GM23338 (cell line): ENCODE results near the gene APOL2. TPM values are rescaled to one million over a fixed set of nuclear protein-coding genes. Genes with fewer than 3 reads are reported as not detected.

ENCODE experiments used
- ATAC-seq: fragments of 200-7000 bp; cut with Tn5 transposase; 3 replicates; pipeline ENCODE4 v1.9.1; 2020
- DNase-seq: peaks from one replicate; pipeline ENCODE4 v3.0.0-alpha.2; 2015; ENCODE audit warnings: low spot score
- H2AFZ ChIP-seq: fragments of 200-600 bp; sonication (generic); 2 replicates; pipeline ENCODE4 v1.8.0; 2016; ENCODE audit warnings: antibody characterized with exemption, mild to moderate bottlenecking, moderate library complexity
- H3F3A ChIP-seq: fragments of 200-600 bp; sonication (generic); replicated peaks from 2 replicates; pipeline ENCODE4 v1.8.0; 2017; ENCODE audit warnings: antibody characterized with exemption, mixed run types, low read depth
- H3K27ac ChIP-seq: fragments of 200-600 bp; sonication (generic); 2 replicates; pipeline ENCODE4 v1.6.1; 2016; ENCODE audit warnings: low read depth
- H3K27me3 ChIP-seq: fragments of 200-600 bp; sonication (generic); 2 replicates; pipeline ENCODE4 v1.8.0; 2016; ENCODE audit warnings: mild to moderate bottlenecking, mixed run types, moderate library complexity; ENCODE audit not compliant: insufficient read depth
- H3K36me3 ChIP-seq: fragments of 200-600 bp; sonication (generic); 2 replicates; pipeline ENCODE4 v1.8.0; 2016; ENCODE audit warnings: mild to moderate bottlenecking; ENCODE audit not compliant: insufficient read depth
- H3K4me1 ChIP-seq: fragments of 200-600 bp; sonication (generic); 2 replicates; pipeline ENCODE4 v1.8.0; 2016; ENCODE audit warnings: mild to moderate bottlenecking, moderate library complexity; ENCODE audit not compliant: insufficient read depth
- H3K4me2 ChIP-seq: fragments of 200-600 bp; sonication (generic); 2 replicates; pipeline ENCODE4 v1.7.1; 2017; ENCODE audit warnings: mixed run types
- H3K4me3 ChIP-seq: fragments of 200-600 bp; sonication (generic); 2 replicates; pipeline ENCODE4 v1.6.1; 2016; ENCODE audit warnings: mixed run types
- H3K79me2 ChIP-seq: fragments of 200-600 bp; sonication (generic); replicated peaks from 2 replicates; pipeline ENCODE4 v1.8.0; 2017; ENCODE audit warnings: mild to moderate bottlenecking; ENCODE audit not compliant: insufficient read depth
- H3K9me2 ChIP-seq: fragments of 200-600 bp; sonication (generic); 2 replicates; pipeline ENCODE4 v1.8.0; 2017; ENCODE audit not compliant: insufficient read depth
- H4K20me1 ChIP-seq: fragments of 200-600 bp; sonication (generic); replicated peaks from 2 replicates; pipeline ENCODE4 v1.8.0; 2017; ENCODE audit warnings: mild to moderate bottlenecking; ENCODE audit not compliant: insufficient read depth
- H3K27ac Mint-ChIP-seq: 2 replicates; pipeline ENCODE4 v1.8.0; 2020; ENCODE audit warnings: inconsistent platforms, mild to moderate bottlenecking, moderate library complexity, mixed read lengths
- H3K27me3 Mint-ChIP-seq: 3 replicates; pipeline ENCODE4 v1.8.0; 2022; ENCODE audit warnings: low read depth, mild to moderate bottlenecking, moderate library complexity, mixed read lengths, inconsistent platforms; ENCODE audit not compliant: insufficient read depth, poor library complexity
- H3K36me3 Mint-ChIP-seq: 3 replicates; pipeline ENCODE4 v1.8.0; 2021; ENCODE audit warnings: low read depth, mild to moderate bottlenecking, inconsistent platforms, moderate library complexity, mixed read lengths
- H3K4me1 Mint-ChIP-seq: 3 replicates; pipeline ENCODE4 v1.8.0; 2020; ENCODE audit warnings: mild to moderate bottlenecking, inconsistent platforms, mixed read lengths
- H3K4me3 Mint-ChIP-seq: 3 replicates; pipeline ENCODE4 v1.8.0; 2021; ENCODE audit warnings: moderate library complexity, mild to moderate bottlenecking, inconsistent platforms, mixed read lengths
- H3K9me3 Mint-ChIP-seq: 3 replicates; pipeline ENCODE4 v1.8.0; 2020; ENCODE audit warnings: moderate library complexity, mild to moderate bottlenecking, inconsistent platforms, mixed read lengths
- CREB1 ChIP-seq: fragments of 250-450 bp; sonication (Bioruptor Pico); IDR thresholded peaks from 2 replicates; pipeline ENCODE4 v1.5.0; 2020; ENCODE audit warnings: low read depth, mild to moderate bottlenecking, moderate library complexity
- EZH2 ChIP-seq: fragments of 200-600 bp; sonication (generic); IDR thresholded peaks from one replicate; pipeline ENCODE4 v1.8.0; 2017; ENCODE audit warnings: antibody characterized with exemption, mild to moderate bottlenecking, low read depth; ENCODE audit not compliant: unreplicated experiment
- EZH2phosphoT487 ChIP-seq: fragments of 200-600 bp; sonication (generic); IDR thresholded peaks from one replicate; pipeline ENCODE4 v1.8.1; 2018; ENCODE audit warnings: antibody characterized with exemption; ENCODE audit not compliant: unreplicated experiment
- JUNB ChIP-seq: IDR thresholded peaks from one replicate; pipeline ENCODE4 v1.6.1; 2016; ENCODE audit warnings: antibody characterized with exemption; ENCODE audit not compliant: unreplicated experiment
- NANOG ChIP-seq: IDR thresholded peaks from 2 replicates; pipeline ENCODE4 v1.6.1; 2016; ENCODE audit warnings: antibody characterized with exemption, borderline replicate concordance
- POLR2AphosphoS5 ChIP-seq: IDR thresholded peaks from 2 replicates; pipeline ENCODE4 v1.6.1; 2016; ENCODE audit warnings: antibody characterized with exemption, low read depth
- STAT1 ChIP-seq: IDR thresholded peaks from one replicate; pipeline ENCODE4 v1.6.1; 2016; ENCODE audit warnings: antibody characterized with exemption; ENCODE audit not compliant: unreplicated experiment
- ZNF114 ChIP-seq: fragments of 250-450 bp; sonication (Bioruptor Pico); IDR thresholded peaks from 2 replicates; pipeline ENCODE4 v1.5.0; 2020; ENCODE audit warnings: mild to moderate bottlenecking, moderate library complexity
- ZNF331 ChIP-seq: fragments of 250-450 bp; sonication (Bioruptor Pico); IDR thresholded peaks from 2 replicates; pipeline ENCODE4 v1.5.0; 2020; ENCODE audit warnings: low read depth, mild to moderate bottlenecking, moderate library complexity
- polyA plus RNA-seq: library from polyadenylated mRNA; unstranded; fragments of >200 nt; fragmentation: Nextera tagmentation; extraction: Ambion mirVana; gene quantifications from 2 replicates; pipeline ENCODE4 v1.2.1, GENCODE V29; 2016
- total RNA-seq: library from RNA; depleted of rRNA; stranded (reverse); fragments of >200 nt; shearing (Covaris generic); gene quantifications from 2 replicates; pipeline ENCODE4 v1.2.3, GENCODE V29; 2014
- TF ChIP-seq, protein P1 (sequence below), 2 experiments: fragments of 200-600 bp in 1 of 2; sonication (generic) in 1 of 2; conservative IDR thresholded peaks; 2 replicates each; pipeline versions ENCODE4 v1.5.1 to v1.6.1; 2016 to 2017; ENCODE audit warnings: antibody characterized with exemption in 2 of 2, low read depth in 2 of 2, mild to moderate bottlenecking in 2 of 2, moderate library complexity in 1 of 2
- TF ChIP-seq, protein P2 (sequence below): IDR thresholded peaks from one replicate; pipeline ENCODE4 v1.6.1; 2018; ENCODE audit warnings: antibody characterized with exemption; ENCODE audit not compliant: unreplicated experiment
- TF ChIP-seq, protein P3 (sequence below): fragments of 250-450 bp; sonication (Bioruptor Pico); IDR thresholded peaks from 2 replicates; pipeline ENCODE4 v1.5.0; 2020; ENCODE audit warnings: mild to moderate bottlenecking, moderate library complexity
- TF ChIP-seq, protein P4 (sequence below): IDR thresholded peaks from 2 replicates; pipeline ENCODE4 v1.6.1; 2016; ENCODE audit warnings: antibody characterized with exemption

APOL2 gene
- total and polyA plus RNA-seq, 2 experiments from 2014 or later: 5.5 to 10.4 TPM

DNA sequence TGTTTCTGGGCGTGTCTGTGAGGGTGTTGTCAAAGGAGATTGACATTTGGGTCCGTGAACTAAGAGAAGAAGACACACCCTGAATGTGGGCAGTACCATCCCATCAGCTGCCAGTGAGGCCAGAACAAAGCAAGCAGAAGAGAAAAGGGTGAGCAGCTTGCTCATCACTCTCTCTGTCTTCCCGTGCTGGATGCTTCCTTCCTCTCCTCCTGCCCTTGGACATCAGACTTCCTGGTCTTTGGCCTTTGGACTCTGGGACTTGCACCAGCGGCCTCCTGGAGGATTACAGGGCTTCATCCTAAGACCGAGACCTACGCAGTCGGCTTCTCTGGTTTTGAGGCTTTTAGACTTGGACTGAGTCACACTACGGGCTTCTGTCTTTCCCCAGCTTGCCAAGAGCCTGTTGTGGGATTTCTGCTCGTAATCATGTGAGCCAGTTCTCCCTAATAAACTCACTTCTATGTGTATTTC lies 18.8 kb downstream of the APOL2 start:
- H3K4me3 ChIP-seq: no peak overlapping the region
- H3K27ac Mint-ChIP-seq: no peak overlapping the region

More for the DNA sequence above, 18.8 kb downstream of the APOL2 start:
- Mint-ChIP-seq H3K4me1 (peaks cover 5% of the 10 kb centered on the region; the same call in 2 of the 3 replicates), H3K27me3 (peaks cover 10% of the 10 kb centered on the region), H3K9me3 (no peaks in the 10 kb centered on the region), H3K36me3 (0 out of 3 replicates have a peak, but pooled peaks cover 2% of the 10 kb centered on the region), H3K4me3 (no peak overlapping the region)
- TF ChIP-seq STAT1 (no peak), JUNB (no peak), EZH2phosphoT487 (no peak), POLR2AphosphoS5 (no peak), ZNF114 (CRISPR knock-in tag) (no peak), ZNF331 (CRISPR knock-in tag) (no peak), NANOG (no peak), EZH2 (no peak), CREB1 (CRISPR knock-in tag) (no peak)
- TF ChIP-seq, protein P1, sequence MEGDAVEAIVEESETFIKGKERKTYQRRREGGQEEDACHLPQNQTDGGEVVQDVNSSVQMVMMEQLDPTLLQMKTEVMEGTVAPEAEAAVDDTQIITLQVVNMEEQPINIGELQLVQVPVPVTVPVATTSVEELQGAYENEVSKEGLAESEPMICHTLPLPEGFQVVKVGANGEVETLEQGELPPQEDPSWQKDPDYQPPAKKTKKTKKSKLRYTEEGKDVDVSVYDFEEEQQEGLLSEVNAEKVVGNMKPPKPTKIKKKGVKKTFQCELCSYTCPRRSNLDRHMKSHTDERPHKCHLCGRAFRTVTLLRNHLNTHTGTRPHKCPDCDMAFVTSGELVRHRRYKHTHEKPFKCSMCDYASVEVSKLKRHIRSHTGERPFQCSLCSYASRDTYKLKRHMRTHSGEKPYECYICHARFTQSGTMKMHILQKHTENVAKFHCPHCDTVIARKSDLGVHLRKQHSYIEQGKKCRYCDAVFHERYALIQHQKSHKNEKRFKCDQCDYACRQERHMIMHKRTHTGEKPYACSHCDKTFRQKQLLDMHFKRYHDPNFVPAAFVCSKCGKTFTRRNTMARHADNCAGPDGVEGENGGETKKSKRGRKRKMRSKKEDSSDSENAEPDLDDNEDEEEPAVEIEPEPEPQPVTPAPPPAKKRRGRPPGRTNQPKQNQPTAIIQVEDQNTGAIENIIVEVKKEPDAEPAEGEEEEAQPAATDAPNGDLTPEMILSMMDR (conservative IDR thresholded peaks at IDR 0.05; ENCODE audit: low read depth in 2 of 2): no peak
- TF ChIP-seq, protein P2, sequence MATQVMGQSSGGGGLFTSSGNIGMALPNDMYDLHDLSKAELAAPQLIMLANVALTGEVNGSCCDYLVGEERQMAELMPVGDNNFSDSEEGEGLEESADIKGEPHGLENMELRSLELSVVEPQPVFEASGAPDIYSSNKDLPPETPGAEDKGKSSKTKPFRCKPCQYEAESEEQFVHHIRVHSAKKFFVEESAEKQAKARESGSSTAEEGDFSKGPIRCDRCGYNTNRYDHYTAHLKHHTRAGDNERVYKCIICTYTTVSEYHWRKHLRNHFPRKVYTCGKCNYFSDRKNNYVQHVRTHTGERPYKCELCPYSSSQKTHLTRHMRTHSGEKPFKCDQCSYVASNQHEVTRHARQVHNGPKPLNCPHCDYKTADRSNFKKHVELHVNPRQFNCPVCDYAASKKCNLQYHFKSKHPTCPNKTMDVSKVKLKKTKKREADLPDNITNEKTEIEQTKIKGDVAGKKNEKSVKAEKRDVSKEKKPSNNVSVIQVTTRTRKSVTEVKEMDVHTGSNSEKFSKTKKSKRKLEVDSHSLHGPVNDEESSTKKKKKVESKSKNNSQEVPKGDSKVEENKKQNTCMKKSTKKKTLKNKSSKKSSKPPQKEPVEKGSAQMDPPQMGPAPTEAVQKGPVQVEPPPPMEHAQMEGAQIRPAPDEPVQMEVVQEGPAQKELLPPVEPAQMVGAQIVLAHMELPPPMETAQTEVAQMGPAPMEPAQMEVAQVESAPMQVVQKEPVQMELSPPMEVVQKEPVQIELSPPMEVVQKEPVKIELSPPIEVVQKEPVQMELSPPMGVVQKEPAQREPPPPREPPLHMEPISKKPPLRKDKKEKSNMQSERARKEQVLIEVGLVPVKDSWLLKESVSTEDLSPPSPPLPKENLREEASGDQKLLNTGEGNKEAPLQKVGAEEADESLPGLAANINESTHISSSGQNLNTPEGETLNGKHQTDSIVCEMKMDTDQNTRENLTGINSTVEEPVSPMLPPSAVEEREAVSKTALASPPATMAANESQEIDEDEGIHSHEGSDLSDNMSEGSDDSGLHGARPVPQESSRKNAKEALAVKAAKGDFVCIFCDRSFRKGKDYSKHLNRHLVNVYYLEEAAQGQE: no peak
- TF ChIP-seq, protein P3, sequence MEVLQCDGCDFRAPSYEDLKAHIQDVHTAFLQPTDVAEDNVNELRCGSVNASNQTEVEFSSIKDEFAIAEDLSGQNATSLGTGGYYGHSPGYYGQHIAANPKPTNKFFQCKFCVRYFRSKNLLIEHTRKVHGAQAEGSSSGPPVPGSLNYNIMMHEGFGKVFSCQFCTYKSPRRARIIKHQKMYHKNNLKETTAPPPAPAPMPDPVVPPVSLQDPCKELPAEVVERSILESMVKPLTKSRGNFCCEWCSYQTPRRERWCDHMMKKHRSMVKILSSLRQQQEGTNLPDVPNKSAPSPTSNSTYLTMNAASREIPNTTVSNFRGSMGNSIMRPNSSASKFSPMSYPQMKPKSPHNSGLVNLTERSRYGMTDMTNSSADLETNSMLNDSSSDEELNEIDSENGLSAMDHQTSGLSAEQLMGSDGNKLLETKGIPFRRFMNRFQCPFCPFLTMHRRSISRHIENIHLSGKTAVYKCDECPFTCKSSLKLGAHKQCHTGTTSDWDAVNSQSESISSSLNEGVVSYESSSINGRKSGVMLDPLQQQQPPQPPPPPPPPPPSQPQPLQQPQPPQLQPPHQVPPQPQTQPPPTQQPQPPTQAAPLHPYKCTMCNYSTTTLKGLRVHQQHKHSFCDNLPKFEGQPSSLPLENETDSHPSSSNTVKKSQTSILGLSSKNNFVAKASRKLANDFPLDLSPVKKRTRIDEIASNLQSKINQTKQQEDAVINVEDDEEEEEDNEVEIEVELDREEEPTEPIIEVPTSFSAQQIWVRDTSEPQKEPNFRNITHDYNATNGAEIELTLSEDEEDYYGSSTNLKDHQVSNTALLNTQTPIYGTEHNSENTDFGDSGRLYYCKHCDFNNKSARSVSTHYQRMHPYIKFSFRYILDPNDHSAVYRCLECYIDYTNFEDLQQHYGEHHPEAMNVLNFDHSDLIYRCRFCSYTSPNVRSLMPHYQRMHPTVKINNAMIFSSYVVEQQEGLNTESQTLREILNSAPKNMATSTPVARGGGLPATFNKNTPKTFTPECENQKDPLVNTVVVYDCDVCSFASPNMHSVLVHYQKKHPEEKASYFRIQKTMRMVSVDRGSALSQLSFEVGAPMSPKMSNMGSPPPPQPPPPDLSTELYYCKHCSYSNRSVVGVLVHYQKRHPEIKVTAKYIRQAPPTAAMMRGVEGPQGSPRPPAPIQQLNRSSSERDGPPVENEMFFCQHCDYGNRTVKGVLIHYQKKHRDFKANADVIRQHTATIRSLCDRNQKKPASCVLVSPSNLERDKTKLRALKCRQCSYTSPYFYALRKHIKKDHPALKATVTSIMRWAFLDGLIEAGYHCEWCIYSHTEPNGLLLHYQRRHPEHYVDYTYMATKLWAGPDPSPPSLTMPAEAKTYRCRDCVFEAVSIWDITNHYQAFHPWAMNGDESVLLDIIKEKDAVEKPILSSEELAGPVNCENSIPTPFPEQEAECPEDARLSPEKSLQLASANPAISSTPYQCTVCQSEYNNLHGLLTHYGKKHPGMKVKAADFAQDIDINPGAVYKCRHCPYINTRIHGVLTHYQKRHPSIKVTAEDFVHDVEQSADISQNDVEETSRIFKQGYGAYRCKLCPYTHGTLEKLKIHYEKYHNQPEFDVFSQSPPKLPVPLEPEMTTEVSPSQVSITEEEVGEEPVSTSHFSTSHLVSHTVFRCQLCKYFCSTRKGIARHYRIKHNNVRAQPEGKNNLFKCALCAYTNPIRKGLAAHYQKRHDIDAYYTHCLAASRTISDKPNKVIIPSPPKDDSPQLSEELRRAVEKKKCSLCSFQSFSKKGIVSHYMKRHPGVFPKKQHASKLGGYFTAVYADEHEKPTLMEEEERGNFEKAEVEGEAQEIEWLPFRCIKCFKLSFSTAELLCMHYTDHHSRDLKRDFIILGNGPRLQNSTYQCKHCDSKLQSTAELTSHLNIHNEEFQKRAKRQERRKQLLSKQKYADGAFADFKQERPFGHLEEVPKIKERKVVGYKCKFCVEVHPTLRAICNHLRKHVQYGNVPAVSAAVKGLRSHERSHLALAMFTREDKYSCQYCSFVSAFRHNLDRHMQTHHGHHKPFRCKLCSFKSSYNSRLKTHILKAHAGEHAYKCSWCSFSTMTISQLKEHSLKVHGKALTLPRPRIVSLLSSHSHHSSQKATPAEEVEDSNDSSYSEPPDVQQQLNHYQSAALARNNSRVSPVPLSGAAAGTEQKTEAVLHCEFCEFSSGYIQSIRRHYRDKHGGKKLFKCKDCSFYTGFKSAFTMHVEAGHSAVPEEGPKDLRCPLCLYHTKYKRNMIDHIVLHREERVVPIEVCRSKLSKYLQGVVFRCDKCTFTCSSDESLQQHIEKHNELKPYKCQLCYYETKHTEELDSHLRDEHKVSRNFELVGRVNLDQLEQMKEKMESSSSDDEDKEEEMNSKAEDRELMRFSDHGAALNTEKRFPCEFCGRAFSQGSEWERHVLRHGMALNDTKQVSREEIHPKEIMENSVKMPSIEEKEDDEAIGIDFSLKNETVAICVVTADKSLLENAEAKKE: no peak
- TF ChIP-seq, protein P4, sequence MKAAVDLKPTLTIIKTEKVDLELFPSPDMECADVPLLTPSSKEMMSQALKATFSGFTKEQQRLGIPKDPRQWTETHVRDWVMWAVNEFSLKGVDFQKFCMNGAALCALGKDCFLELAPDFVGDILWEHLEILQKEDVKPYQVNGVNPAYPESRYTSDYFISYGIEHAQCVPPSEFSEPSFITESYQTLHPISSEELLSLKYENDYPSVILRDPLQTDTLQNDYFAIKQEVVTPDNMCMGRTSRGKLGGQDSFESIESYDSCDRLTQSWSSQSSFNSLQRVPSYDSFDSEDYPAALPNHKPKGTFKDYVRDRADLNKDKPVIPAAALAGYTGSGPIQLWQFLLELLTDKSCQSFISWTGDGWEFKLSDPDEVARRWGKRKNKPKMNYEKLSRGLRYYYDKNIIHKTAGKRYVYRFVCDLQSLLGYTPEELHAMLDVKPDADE: no peak
- Histone ChIP-seq H3K4me2 (0 out of 2 replicates have a peak overlapping the region, but pooled peaks have one; percentile 15), H3K27me3 (no peaks in the 10 kb centered on the region), H2AFZ (no peak overlapping the region), H3K79me2 (no peaks in the 10 kb centered on the region), H3K27ac (no peak overlapping the region), H4K20me1 (no peaks in the 10 kb centered on the region), H3K4me1 (peaks cover 3% of the 10 kb centered on the region; the same call in 1 of the 2 replicates), H3K36me3 (no peaks in the 10 kb centered on the region), H3K9me2 (no peaks in the 10 kb centered on the region), H3F3A (no peaks in the 10 kb centered on the region)
- peak; percentile 48 for DNase-seq
- peak; percentile 79 for ATAC-seq
